ENCODE results near the gene NME7. TPM values are rescaled to one million over a fixed set of nuclear protein-coding genes. Genes with fewer than 3 reads are reported as not detected.

NME7 gene
- total RNA-seq, 1 experiment from 2014 or later: 13.2 TPM

DNA sequence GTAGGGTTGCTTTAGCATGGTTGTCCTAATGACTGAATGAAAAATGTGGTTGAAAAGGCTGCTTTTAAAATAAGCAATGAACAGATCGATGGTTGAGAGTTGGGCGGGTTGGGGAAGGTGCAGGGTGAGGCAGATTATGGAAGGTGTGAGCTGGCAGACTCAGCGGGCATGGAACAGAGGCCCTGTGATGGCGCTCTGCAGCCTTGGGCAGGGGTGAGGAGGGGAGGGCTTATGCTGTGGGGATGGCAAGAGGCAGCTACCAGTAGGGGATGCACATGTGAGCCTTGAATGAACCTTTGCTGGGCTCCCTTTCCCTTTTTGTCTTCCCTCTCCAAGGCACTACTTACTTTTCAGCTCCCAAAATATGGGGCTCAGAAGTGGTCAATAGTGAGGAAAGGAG, 230.2 kb downstream of the NME7 start:
- TF ChIP-seq, protein P1, sequence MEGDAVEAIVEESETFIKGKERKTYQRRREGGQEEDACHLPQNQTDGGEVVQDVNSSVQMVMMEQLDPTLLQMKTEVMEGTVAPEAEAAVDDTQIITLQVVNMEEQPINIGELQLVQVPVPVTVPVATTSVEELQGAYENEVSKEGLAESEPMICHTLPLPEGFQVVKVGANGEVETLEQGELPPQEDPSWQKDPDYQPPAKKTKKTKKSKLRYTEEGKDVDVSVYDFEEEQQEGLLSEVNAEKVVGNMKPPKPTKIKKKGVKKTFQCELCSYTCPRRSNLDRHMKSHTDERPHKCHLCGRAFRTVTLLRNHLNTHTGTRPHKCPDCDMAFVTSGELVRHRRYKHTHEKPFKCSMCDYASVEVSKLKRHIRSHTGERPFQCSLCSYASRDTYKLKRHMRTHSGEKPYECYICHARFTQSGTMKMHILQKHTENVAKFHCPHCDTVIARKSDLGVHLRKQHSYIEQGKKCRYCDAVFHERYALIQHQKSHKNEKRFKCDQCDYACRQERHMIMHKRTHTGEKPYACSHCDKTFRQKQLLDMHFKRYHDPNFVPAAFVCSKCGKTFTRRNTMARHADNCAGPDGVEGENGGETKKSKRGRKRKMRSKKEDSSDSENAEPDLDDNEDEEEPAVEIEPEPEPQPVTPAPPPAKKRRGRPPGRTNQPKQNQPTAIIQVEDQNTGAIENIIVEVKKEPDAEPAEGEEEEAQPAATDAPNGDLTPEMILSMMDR (conservative IDR thresholded peaks at IDR 0.05): no peak
- no peaks in the 10 kb centered on the region for H3K9me3 Mint-ChIP-seq
- peak overlapping the region in 1 of 3 experiments; percentile 32; a peak in 2 of 7 replicates for H3K27ac Mint-ChIP-seq

More for the DNA sequence above, 230.2 kb downstream of the NME7 start:
- H4K91ac ChIP-seq (ENCODE audit: insufficient read length, low read depth, low read length): no peak overlapping the region
- H3K56ac ChIP-seq (ENCODE audit: insufficient read length, low read depth, low read length): no peak overlapping the region
- H3K4ac ChIP-seq (ENCODE audit: low read depth, low read length): no peak overlapping the region
- no peak overlapping the region for H4K5ac ChIP-seq (ENCODE audit: insufficient read length, low read depth, low read length)
- H2AK5ac ChIP-seq (ENCODE audit: insufficient read length, low read length): no peak overlapping the region
- H3K79me1 ChIP-seq (ENCODE audit: insufficient read depth, low read depth, low read length, poor library complexity, severe bottlenecking): no peaks in the 10 kb centered on the region
- no peak overlapping the region for H3K27ac ChIP-seq (ENCODE audit: insufficient read length, low read depth, low read length)
- no peaks in the 10 kb centered on the region for H3K9me3 ChIP-seq (ENCODE audit: control insufficient read depth, low read depth, low read length)
- no peak overlapping the region for H2BK12ac ChIP-seq (ENCODE audit: insufficient read length, low read depth, low read length)
- WGBS (ENCODE audit: extremely low coverage, insufficient read length, low lambda C conversion rate): 100% methylated on average over 2 of the region's 4 CpGs
- H3K23ac ChIP-seq (ENCODE audit: insufficient read length, low read depth, low read length): no peak overlapping the region
- H2BK5ac ChIP-seq (ENCODE audit: insufficient read length, low read length): no peak overlapping the region
- H3K18ac ChIP-seq (ENCODE audit: insufficient read length, low read depth, low read length): no peak overlapping the region
- H3K36me3 Mint-ChIP-seq (ENCODE audit: insufficient read depth in 1 of 3, low read depth in 3 of 3): peaks cover 0 to 5% (median 3%) of the 10 kb centered on the region in 3 experiments; a peak in 2 of 7 replicates
- H3K4me1 ChIP-seq (ENCODE audit: insufficient read depth, low read length): no peaks in the 10 kb centered on the region; the same call in 1 of the 2 replicates
- H3K27me3 ChIP-seq (ENCODE audit: insufficient read depth, low read length): no peaks in the 10 kb centered on the region
- H3K4me3 Mint-ChIP-seq: no peak overlapping the region
- DNase-seq: no peak
- no peaks in the 10 kb centered on the region for H3K23me2 ChIP-seq (ENCODE audit: insufficient read length, low read depth, low read length, poor library complexity, severe bottlenecking)
- H3K4me1 Mint-ChIP-seq: peaks cover 31% of the 10 kb centered on the region in 2 experiments
- no peak overlapping the region for H2BK15ac ChIP-seq (ENCODE audit: low read depth, low read length)
- no peak overlapping the region for H3T11ph ChIP-seq (ENCODE audit: low read length)
- H2BK20ac ChIP-seq (ENCODE audit: low read depth, low read length, poor library complexity, severe bottlenecking): no peak overlapping the region
- H3K4me2 ChIP-seq (ENCODE audit: insufficient read depth, insufficient read length, low read length): no peak overlapping the region
- no peaks in the 10 kb centered on the region for H3K27me3 Mint-ChIP-seq (ENCODE audit: low read depth)
- H3K14ac ChIP-seq (ENCODE audit: insufficient read depth, low read length): no peak overlapping the region
- H4K8ac ChIP-seq (replicated peaks; ENCODE audit: insufficient read length, low read depth, low read length): no peak overlapping the region
- no peak overlapping the region for H3K9ac ChIP-seq (ENCODE audit: extremely low read depth, insufficient read length, low read length)
- no peaks in the 10 kb centered on the region for H4K20me1 ChIP-seq (ENCODE audit: control insufficient read depth, insufficient read depth, insufficient read length)
- no peaks in the 10 kb centered on the region for H3K79me2 ChIP-seq (ENCODE audit: insufficient read depth, low read length)
- H2BK120ac ChIP-seq (ENCODE audit: low read depth, low read length, poor library complexity, severe bottlenecking): no peak overlapping the region
- H2AFZ ChIP-seq (ENCODE audit: low read length): no peak overlapping the region

Data from H9 (cell line).